Peyer's patch (tissue), 4 donors: ENCODE measurements around the gene LRCH3.

Source experiments
- POLR2A ChIP-seq, 2 donors: fragments of 450-650 bp; IDR thresholded peaks; one replicate each; pipeline ENCODE4 v1.5.1; 2017; ENCODE audit warnings: antibody characterized with exemption in 2 of 2, mild to moderate bottlenecking in 2 of 2, moderate library complexity in 2 of 2
- TF ChIP-seq, protein P1 (sequence below), 6 experiments: fragments of 450-650 bp in 4 of 6; fragments of 200-600 bp in 2 of 6; sonication (generic) in 1 of 6; IDR thresholded peaks; one replicate each; pipeline ENCODE4 v1.5.1; 2017 to 2019; ENCODE audit warnings: antibody characterized with exemption in 6 of 6, mild to moderate bottlenecking in 3 of 6, moderate library complexity in 1 of 6

DNA sequence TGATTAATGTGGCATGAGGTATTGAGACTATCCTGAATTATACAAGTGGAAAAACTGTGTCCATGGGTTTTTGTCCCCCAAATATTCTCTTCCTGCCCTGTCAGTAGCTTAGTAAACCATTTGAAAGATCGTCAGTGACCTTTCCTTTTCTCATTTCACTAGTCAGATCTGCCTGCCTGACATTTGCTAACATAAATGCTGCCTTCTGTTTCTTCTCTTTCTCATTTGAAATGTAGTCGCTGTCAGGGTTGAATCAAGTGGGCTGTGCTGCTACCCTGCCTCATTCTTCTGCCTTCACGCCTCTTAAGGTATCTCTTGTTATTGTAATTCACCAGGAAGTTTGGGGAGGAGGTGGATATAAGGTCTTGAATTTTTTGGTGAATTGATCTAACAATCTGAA is 67.5 kb downstream of the LRCH3 start:
- TF ChIP-seq, protein P1, sequence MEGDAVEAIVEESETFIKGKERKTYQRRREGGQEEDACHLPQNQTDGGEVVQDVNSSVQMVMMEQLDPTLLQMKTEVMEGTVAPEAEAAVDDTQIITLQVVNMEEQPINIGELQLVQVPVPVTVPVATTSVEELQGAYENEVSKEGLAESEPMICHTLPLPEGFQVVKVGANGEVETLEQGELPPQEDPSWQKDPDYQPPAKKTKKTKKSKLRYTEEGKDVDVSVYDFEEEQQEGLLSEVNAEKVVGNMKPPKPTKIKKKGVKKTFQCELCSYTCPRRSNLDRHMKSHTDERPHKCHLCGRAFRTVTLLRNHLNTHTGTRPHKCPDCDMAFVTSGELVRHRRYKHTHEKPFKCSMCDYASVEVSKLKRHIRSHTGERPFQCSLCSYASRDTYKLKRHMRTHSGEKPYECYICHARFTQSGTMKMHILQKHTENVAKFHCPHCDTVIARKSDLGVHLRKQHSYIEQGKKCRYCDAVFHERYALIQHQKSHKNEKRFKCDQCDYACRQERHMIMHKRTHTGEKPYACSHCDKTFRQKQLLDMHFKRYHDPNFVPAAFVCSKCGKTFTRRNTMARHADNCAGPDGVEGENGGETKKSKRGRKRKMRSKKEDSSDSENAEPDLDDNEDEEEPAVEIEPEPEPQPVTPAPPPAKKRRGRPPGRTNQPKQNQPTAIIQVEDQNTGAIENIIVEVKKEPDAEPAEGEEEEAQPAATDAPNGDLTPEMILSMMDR (IDR thresholded peaks at IDR 0.05), result no peak
- TF ChIP-seq POLR2A (IDR thresholded peaks at IDR 0.05), result no peak
